H1 (cell line): ENCODE data around the gene PGAM5. TPM values are rescaled to one million over a fixed set of nuclear protein-coding genes. Genes with fewer than 3 reads are reported as not detected.

Experiments
- CTCF ChIA-PET: fragments of 300-600 bp; sonication (Branson Sonifier 250); formaldehyde crosslinking; loops from one replicate; lab custom pipeline; 2021; ENCODE audit not compliant: partially characterized antibody; lab: Charles Lee
- POLR2A ChIA-PET: fragments of 300-600 bp; sonication (Branson Sonifier 250); formaldehyde crosslinking; loops from one replicate; lab custom pipeline; 2021; ENCODE audit warnings: inconsistent platforms; ENCODE audit not compliant: partially characterized antibody; lab: Charles Lee
- DNase-seq, 2 experiments: peaks; one replicate each; pipeline versions ENCODE4 v3.0.0 to v3.0.0-alpha.2; 2010 to 2022; ENCODE audit warnings: low spot score in 2 of 2, low read depth in 1 of 2, mixed read lengths in 1 of 2
- FAIRE-seq: peaks from 2 replicates; lab custom pipeline; 2011; peaks lifted over from hg19 to GRCh38; lab: Jason Lieb, UNC
- H2AFZ ChIP-seq: 2 replicates; pipeline ENCODE4 v1.8.1; 2012; ENCODE audit warnings: low read length, inconsistent platforms
- H2AK5ac ChIP-seq: 2 replicates; pipeline ENCODE4 v1.6.1; 2013; ENCODE audit warnings: low read depth, low read length
- H2BK120ac ChIP-seq: replicated peaks from 2 replicates; pipeline ENCODE3; 2013; ENCODE audit warnings: low read depth, low read length, inconsistent platforms
- H2BK12ac ChIP-seq: 2 replicates; pipeline ENCODE4 v1.6.1; 2013; ENCODE audit warnings: low read depth, low read length
- H2BK15ac ChIP-seq: 2 replicates; pipeline ENCODE4 v1.6.1; 2013; ENCODE audit warnings: low read length
- H2BK20ac ChIP-seq: 2 replicates; pipeline ENCODE4 v1.6.1; 2013; ENCODE audit warnings: low read length
- H2BK5ac ChIP-seq: 2 replicates; pipeline ENCODE4 v1.6.1; 2013; ENCODE audit warnings: low read depth, low read length
- H3K14ac ChIP-seq: 2 replicates; pipeline ENCODE4 v1.6.1; 2013; ENCODE audit warnings: inconsistent platforms; ENCODE audit not compliant: insufficient read length
- H3K18ac ChIP-seq: 2 replicates; pipeline ENCODE4 v1.6.1; 2013; ENCODE audit warnings: low read length; ENCODE audit errors: extremely low read depth
- H3K23ac ChIP-seq: 2 replicates; pipeline ENCODE4 v1.6.1; 2013; ENCODE audit warnings: inconsistent platforms; ENCODE audit not compliant: insufficient read length
- H3K23me2 ChIP-seq: 2 replicates; pipeline ENCODE4 v1.6.1; 2013; ENCODE audit warnings: low read depth, low read length
- H3K27ac ChIP-seq: 2 replicates; pipeline ENCODE4 v1.6.1; 2011; ENCODE audit warnings: low read depth, low read length, inconsistent platforms
- H3K27me3 ChIP-seq, 4 experiments: replicated peaks in 1 of 4; 1 replicate in 1 of 4; 2 replicates in 3 of 4; pipeline versions ENCODE4 v1.6.1 to v1.8.1; 2011 to 2013; ENCODE audit warnings: low read length in 3 of 4, mild to moderate bottlenecking in 3 of 4, inconsistent platforms in 2 of 4, mixed read lengths in 2 of 4, moderate library complexity in 1 of 4; ENCODE audit not compliant: control insufficient read depth in 3 of 4, insufficient read depth in 3 of 4; ENCODE audit errors: extremely low read depth in 1 of 4
- H3K36me3 ChIP-seq, 4 experiments: 2 replicates each; pipeline versions ENCODE4 v1.6.1 to v1.8.1; 2011 to 2013; ENCODE audit warnings: mild to moderate bottlenecking in 4 of 4, low read length in 3 of 4, moderate library complexity in 2 of 4, control low read depth in 1 of 4, inconsistent platforms in 1 of 4; ENCODE audit not compliant: insufficient read depth in 4 of 4, control insufficient read depth in 2 of 4
- H3K4ac ChIP-seq: replicated peaks from 2 replicates; pipeline ENCODE3; 2013; ENCODE audit warnings: low read length, low read depth, mixed read lengths, inconsistent platforms; ENCODE audit not compliant: insufficient read length
- H3K4me1 ChIP-seq, 4 experiments: replicated peaks in 1 of 4; 1 replicate in 1 of 4; 2 replicates in 3 of 4; pipeline versions ENCODE4 v1.6.1 to v1.8.1; 2011 to 2013; ENCODE audit warnings: low read length in 3 of 4, inconsistent platforms in 2 of 4, mixed read lengths in 1 of 4; ENCODE audit not compliant: insufficient read depth in 4 of 4, control insufficient read depth in 3 of 4
- H3K4me2 ChIP-seq, 2 experiments: 2 replicates each; pipeline versions ENCODE4 v1.6.1 to v1.8.1; 2011 to 2013; ENCODE audit warnings: low read depth in 2 of 2, low read length in 2 of 2, control low read depth in 1 of 2, inconsistent platforms in 1 of 2, mild to moderate bottlenecking in 1 of 2; ENCODE audit not compliant: insufficient read depth in 1 of 2
- H3K4me3 ChIP-seq, 4 experiments: fragments of 200-600, 300-600 bp in 1 of 4; sonication (generic), shearing (Covaris generic), sonication (Bioruptor Twin) in 1 of 4; 2 replicates each; pipeline versions ENCODE4 v1.5.1 to v1.8.1; 2011 to 2016; ENCODE audit warnings: low read length in 4 of 4, low read depth in 3 of 4, control low read depth in 2 of 4, inconsistent platforms in 2 of 4, mild to moderate bottlenecking in 2 of 4, mixed read lengths in 1 of 4, moderate library complexity in 1 of 4; ENCODE audit not compliant: insufficient read depth in 2 of 4; ENCODE audit errors: extremely low read depth in 1 of 4
- H3K56ac ChIP-seq: replicated peaks from 2 replicates; pipeline ENCODE3; 2013; ENCODE audit warnings: low read depth, mild to moderate bottlenecking, mixed read lengths, low read length, inconsistent platforms; ENCODE audit not compliant: insufficient read length
- H3K79me1 ChIP-seq: 2 replicates; pipeline ENCODE4 v1.6.1; 2013; ENCODE audit warnings: low read depth, low read length, control low read depth
- H3K79me2 ChIP-seq, 2 experiments: 2 replicates each; pipeline versions ENCODE4 v1.6.1 to v1.8.1; 2012 to 2013; ENCODE audit warnings: low read length in 2 of 2, mild to moderate bottlenecking in 2 of 2, inconsistent platforms in 1 of 2; ENCODE audit not compliant: insufficient read depth in 2 of 2, control insufficient read depth in 1 of 2
- H3K9ac ChIP-seq, 4 experiments: replicated peaks in 1 of 4; 1 replicate in 1 of 4; 2 replicates in 3 of 4; pipeline versions ENCODE4 v1.6.1 to v1.8.1; 2011 to 2013; ENCODE audit warnings: low read depth in 3 of 4, low read length in 3 of 4, control low read depth in 2 of 4, mild to moderate bottlenecking in 2 of 4, moderate library complexity in 2 of 4, inconsistent platforms in 1 of 4; ENCODE audit errors: extremely low read depth in 1 of 4
- H3K9me3 ChIP-seq, 2 experiments: 2 replicates each; pipeline versions ENCODE4 v1.6.1 to v1.8.1; 2012 to 2013; ENCODE audit warnings: mild to moderate bottlenecking in 2 of 2, moderate library complexity in 2 of 2, control low read depth in 1 of 2, inconsistent platforms in 1 of 2, low read depth in 1 of 2, low read length in 1 of 2, mixed read lengths in 1 of 2; ENCODE audit not compliant: insufficient read depth in 2 of 2
- H4K20me1 ChIP-seq, 2 experiments: replicated peaks in 1 of 2; 2 replicates each; pipeline versions ENCODE3 to v1.8.1; 2011 to 2013; ENCODE audit warnings: inconsistent platforms in 2 of 2, low read length in 2 of 2, mild to moderate bottlenecking in 1 of 2; ENCODE audit not compliant: insufficient read depth in 2 of 2, control insufficient read depth in 1 of 2
- H4K5ac ChIP-seq: 2 replicates; pipeline ENCODE4 v1.6.1; 2013; ENCODE audit warnings: low read length, low read depth, mixed read lengths, inconsistent platforms; ENCODE audit not compliant: insufficient read length
- H4K8ac ChIP-seq: 2 replicates; pipeline ENCODE4 v1.8.0; 2013; ENCODE audit warnings: mild to moderate bottlenecking, moderate library complexity, low read length, inconsistent platforms; ENCODE audit not compliant: insufficient read depth; ENCODE audit errors: extremely low read depth
- H4K91ac ChIP-seq: replicated peaks from 2 replicates; pipeline ENCODE3; 2013; ENCODE audit warnings: low read length, mixed read lengths, inconsistent platforms; ENCODE audit not compliant: insufficient read length
- ASH2L ChIP-seq: fragments of 200-600, 300-600 bp; sonication (generic); IDR thresholded peaks from one replicate; pipeline ENCODE4 v1.7.1; 2017; ENCODE audit warnings: low read length
- CEBPB ChIP-seq: IDR thresholded peaks from 2 replicates; pipeline ENCODE4 v1.6.1; 2012; ENCODE audit warnings: low read depth, low read length
- GABPA ChIP-seq: IDR thresholded peaks from 2 replicates; pipeline ENCODE4 v1.6.1; 2011; ENCODE audit warnings: mild to moderate bottlenecking, low read length, moderate library complexity, borderline replicate concordance; ENCODE audit not compliant: insufficient read depth
- GTF2F1 ChIP-seq: IDR thresholded peaks from 2 replicates; pipeline ENCODE4 v1.6.1; 2012; ENCODE audit warnings: low read depth, low read length, improper control_type of control experiment, borderline replicate concordance
- JUN ChIP-seq: IDR thresholded peaks from 2 replicates; pipeline ENCODE4 v1.6.1; 2011; ENCODE audit warnings: low read depth, mild to moderate bottlenecking, improper control_type of control experiment, low read length
- NANOG ChIP-seq: IDR thresholded peaks from 2 replicates; pipeline ENCODE4 v1.6.1; 2011; ENCODE audit warnings: low read length, low read depth, mild to moderate bottlenecking, inconsistent platforms; ENCODE audit not compliant: insufficient read depth, poor library complexity, severe bottlenecking
- NRF1 ChIP-seq: IDR thresholded peaks from 2 replicates; pipeline ENCODE4 v1.6.1; 2011; ENCODE audit warnings: mild to moderate bottlenecking, low read depth, low read length, improper control_type of control experiment
- PHF8 ChIP-seq: fragments of 200-600 bp; sonication (generic); conservative IDR thresholded peaks from 2 replicates; pipeline ENCODE4 v1.7.1; 2012; ENCODE audit warnings: low read depth, mild to moderate bottlenecking, inconsistent platforms, low read length, moderate library complexity
- RNF2 ChIP-seq: fragments of 200-900, 300-1000 bp; sonication (generic); IDR thresholded peaks from 2 replicates; pipeline ENCODE4 v1.7.1; 2016; ENCODE audit warnings: borderline replicate concordance, low read depth, mild to moderate bottlenecking, antibody characterized with exemption, low read length; ENCODE audit not compliant: poor library complexity, severe bottlenecking; ENCODE audit errors: missing control alignments
- SIX5 ChIP-seq: IDR thresholded peaks from 2 replicates; pipeline ENCODE4 v1.6.1; 2011; ENCODE audit warnings: mild to moderate bottlenecking, low read depth, low read length
- SRF ChIP-seq: IDR thresholded peaks from 2 replicates; pipeline ENCODE4 v1.6.1; 2011; ENCODE audit warnings: mild to moderate bottlenecking, low read depth, low read length, moderate library complexity
- YY1 ChIP-seq: IDR thresholded peaks from 2 replicates; pipeline ENCODE4 v1.6.1; 2011; ENCODE audit warnings: low read depth, mild to moderate bottlenecking, low read length
- WGBS, 2 experiments: shearing (Covaris generic) in 1 of 2; methylation state at CpG; one replicate each; pipeline versions ENCODE4 v1.1.6 to v1.1.7; 2013 to 2015; ENCODE audit warnings: low lambda C conversion rate in 2 of 2, mixed read lengths in 2 of 2, inconsistent platforms in 1 of 2, low coverage in 1 of 2, missing lambda C conversion rate in 1 of 2; ENCODE audit not compliant: insufficient replicate concordance in 2 of 2, insufficient coverage in 1 of 2, insufficient read length in 1 of 2; ENCODE audit errors: extremely low coverage in 1 of 2, missing lambda C conversion rate in 1 of 2; 5-methylcytosine and 5-hydroxymethylcytosine counted together
- polyA plus RNA-seq, 7 experiments: library from polyadenylated mRNA; depleted of rRNA in 3 of 7; stranded (reverse) in 5 of 7; unstranded in 2 of 7; fragments of >200 nt in 5 of 7; fragments of 200-250 nt in 2 of 7; gene quantifications; 1 replicate in 5 of 7; 2 replicates in 1 of 7; 4 replicates in 1 of 7; pipeline versions ENCODE4 v1.2.1 to v1.2.3, GENCODE V29; 2011 to 2013; ENCODE audit warnings: missing spikeins in 2 of 7, mixed read lengths in 2 of 7
- total RNA-seq: library from RNA; stranded (reverse); fragmentation: NEBNext Ultra II Directional; extraction: Animal tissue kit (Norgen Biotek cat#: 25700); gene quantifications from 2 replicates; pipeline ENCODE4 v1.2.1, GENCODE V29; 2021

The PGAM5 gene
- total and polyA plus RNA-seq, 2 of the 8 experiments (the other 6 are each of a cell fraction or from before 2014, with no cell fraction given): 66.4 to 84.0 TPM

DNA sequence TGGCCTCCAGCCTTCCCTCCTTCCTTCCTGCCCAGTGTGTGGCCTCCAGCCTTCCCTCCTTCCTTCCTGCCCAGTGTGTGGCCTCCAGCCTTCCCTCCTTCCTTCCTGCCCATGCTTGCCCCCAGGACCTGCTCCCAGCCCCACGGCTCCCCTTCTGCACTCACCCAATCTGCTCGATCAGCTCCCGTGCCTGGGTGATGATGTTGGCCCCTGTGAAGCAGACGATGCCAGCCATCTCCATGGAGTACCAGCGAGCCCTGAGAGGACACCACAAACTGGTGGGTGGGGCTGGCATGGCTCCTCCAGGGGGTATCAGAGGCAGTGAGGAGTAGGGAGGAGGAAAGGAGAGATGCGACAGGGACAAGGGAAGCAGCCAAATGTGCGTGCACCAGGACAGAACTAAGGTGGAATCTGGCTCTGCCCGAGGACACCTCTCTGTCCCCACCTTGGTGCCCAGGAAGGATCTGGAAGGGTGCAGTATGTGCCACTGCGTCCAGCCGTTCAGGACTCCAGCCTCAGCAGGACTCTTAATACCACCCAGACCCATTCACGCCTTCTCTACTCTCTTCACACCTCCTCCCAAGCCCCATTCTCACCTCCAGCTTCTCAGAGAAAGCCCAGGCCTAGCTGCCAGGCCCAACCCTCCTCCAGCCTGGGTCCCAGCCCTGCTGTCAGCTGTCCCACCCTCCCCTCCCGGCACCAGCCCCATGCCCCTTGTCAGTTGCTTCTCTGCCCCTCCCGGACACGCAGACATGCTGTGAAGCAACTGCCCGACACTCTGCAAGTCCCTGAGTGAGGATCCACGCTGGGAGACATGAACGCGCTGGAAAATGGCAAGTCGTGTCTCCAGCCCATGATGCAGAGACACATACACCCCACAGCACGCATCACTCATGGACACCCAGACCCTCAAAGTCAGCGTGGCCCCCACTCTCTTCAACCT lies 46.2 kb upstream of the PGAM5 start:
- Histone ChIP-seq H3K79me1 (no peaks in the 10 kb centered on the region; the same call in 1 of the 2 replicates), H3K56ac (no peak overlapping the region), H3K23ac (no peak overlapping the region), H4K20me1 (peaks cover 11 to 16% of the 10 kb centered on the region in 2 experiments), H3K4ac (no peak overlapping the region), H3K4me3 (no peak overlapping the region), H3K9me3 (no peaks in the 10 kb centered on the region), H3K36me3 (peaks cover 56 to 95% (median 86%) of the 10 kb centered on the region in 4 experiments), H2BK5ac (no peak overlapping the region), H2BK120ac (no peak overlapping the region), H4K8ac (no peak overlapping the region), H3K27me3 (no peaks in the 10 kb centered on the region; a peak in 1 of 7 replicates), H4K5ac (no peak overlapping the region), H3K4me2 (no peak overlapping the region), H3K79me2 (no peaks in the 10 kb centered on the region), H3K4me1 (no peaks in the 10 kb centered on the region), H2AK5ac (no peak overlapping the region), H3K23me2 (no peaks in the 10 kb centered on the region), H3K18ac (no peak overlapping the region), H3K9ac (no peak overlapping the region), H2AFZ (no peak overlapping the region), H3K27ac (no peak overlapping the region), H4K91ac (no peak overlapping the region), H2BK12ac (no peak overlapping the region), H2BK20ac (no peak overlapping the region), H2BK15ac (no peak overlapping the region), H3K14ac (no peak overlapping the region)
- FAIRE-seq: no peak
- 89% methylated on average over 21 of the region's 21 CpGs; no CpG with 5 or more reads in 1 of the 2 experiments for WGBS, 2 experiments
- CTCF ChIA-PET: interaction anchor here (0.8 to 1.7 kb wide), 3 partner anchors 19 to 43 kb away, joined by 3 to 4 read pairs (median 3); no protein-coding TSS in a partner anchor
- no peak for DNase-seq
- POLR2A ChIA-PET: interaction anchor here (1.0 to 1.6 kb wide), 2 partner anchors 12 to 27 kb away, joined by 3 read pairs; no protein-coding TSS in a partner anchor
- TF ChIP-seq NANOG (no peak), SRF (no peak), NRF1 (no peak), SIX5 (no peak), GTF2F1 (no peak), ASH2L (no peak), YY1 (no peak), RNF2 (no peak), CEBPB (no peak), PHF8 (no peak), GABPA (no peak), JUN (no peak)
